Fibroblast of the aortic adventitia (primary cell): ENCODE measurements around the gene PACRG. TPM values are rescaled to one million over a fixed set of nuclear protein-coding genes. Genes with fewer than 3 reads are reported as not detected.
A peak's percentile ranks its signal among the peaks of the same experiment; 100 is the strongest.

Experiments used
- DNase-seq: peaks from one replicate; pipeline ENCODE4 v3.0.0-alpha.2; 2010; ENCODE audit warnings: low read depth
- H3K4me3 ChIP-seq: 2 replicates; pipeline ENCODE4 v1.5.1; 2011; ENCODE audit warnings: low read depth, mild to moderate bottlenecking, control low read depth, low read length, moderate library complexity
- CTCF ChIP-seq: IDR thresholded peaks from 2 replicates; pipeline ENCODE4 v1.5.1; 2011; ENCODE audit warnings: mild to moderate bottlenecking, low read length, control low read depth, inconsistent platforms; ENCODE audit not compliant: insufficient read depth
- total RNA-seq: library from RNA; depleted of rRNA; stranded (reverse); fragments of >200 nt; gene quantifications from 2 replicates; pipeline ENCODE4 v1.2.3, GENCODE V29; 2012; ENCODE audit warnings: low replicate concordance

Gene PACRG
- total RNA-seq, 1 donor, result 0.63 TPM

DNA sequence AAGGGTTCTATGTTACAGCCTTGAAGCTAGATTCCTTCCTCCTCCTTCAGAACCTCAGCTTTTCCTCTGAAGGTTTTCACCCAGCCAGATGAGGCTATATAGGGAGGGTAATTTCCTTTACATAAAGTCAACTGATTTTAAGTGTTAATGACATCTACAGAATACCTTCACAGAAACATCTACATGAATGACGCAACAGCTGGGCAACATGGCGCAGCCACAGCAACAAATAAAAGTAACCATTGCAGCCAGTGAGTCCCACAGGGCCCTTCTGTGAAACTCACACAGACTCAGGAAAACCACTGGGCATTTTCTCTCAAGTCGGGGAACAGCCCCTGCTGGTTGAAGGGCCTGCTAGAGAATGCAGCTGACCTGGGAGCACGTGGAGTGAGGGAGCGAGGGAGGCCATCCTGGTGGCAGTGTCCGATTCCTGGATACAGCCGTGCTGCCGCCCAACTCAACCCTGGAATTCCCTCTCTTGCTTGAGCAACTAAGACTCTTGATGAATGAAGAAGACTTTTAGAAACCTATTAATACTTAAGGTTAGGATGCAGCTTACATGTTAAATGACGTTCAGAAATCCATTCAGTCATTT lies 176.4 kb downstream of the PACRG start:
- TF ChIP-seq CTCF, result no peak
- DNase-seq, result no peak
- H3K4me3 ChIP-seq, result no peak overlapping the region

DNA sequence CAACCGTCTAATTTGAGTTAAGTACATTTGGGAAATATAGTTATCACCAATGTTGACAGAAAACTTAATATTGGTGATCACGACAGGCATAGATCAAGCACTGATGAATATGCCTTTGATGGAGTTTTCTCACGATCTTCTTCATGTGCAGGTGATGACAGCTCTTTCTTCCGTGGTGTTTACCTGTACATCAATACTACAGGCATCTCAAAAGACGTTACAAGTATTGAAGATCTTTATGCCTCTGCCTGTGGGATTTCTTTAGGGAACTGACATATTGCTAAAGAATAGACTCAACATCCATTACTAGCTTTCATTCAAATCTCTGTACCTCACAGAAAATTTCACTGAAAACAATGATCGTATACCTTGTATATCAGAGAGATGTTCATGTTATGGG lies 178.7 kb downstream of the PACRG start:
- no peak overlapping the region for H3K4me3 ChIP-seq
- DNase-seq, result no peak
- TF ChIP-seq CTCF, result no peak

DNA sequence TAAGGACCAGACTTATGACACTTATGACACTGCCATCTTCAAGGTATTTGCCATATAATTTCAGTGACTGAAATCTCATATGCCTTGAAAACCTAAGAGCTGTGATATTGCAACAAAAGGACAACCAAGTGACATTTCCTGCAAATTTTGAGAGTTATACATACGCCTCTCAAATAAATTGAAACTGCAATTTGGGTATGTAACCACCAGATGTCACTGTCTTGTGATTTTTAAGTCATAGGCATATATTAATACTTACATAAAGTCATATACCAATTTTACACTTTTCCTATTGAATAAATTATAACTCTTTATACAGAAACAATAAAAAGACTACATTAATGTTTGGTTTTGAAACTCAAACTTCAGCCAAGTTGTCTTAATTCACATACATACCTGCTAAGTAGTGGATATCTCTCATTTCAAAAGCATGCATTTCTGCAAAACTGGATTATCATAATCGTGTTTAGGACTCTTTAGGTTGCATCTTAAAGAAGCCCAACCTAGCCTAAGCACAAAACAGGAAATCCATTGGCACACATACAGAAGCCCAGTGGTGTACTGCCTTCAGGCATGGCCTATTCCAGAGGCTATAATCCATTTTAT lies 180.2 kb downstream of the PACRG start:
- peak; percentile 37 for TF ChIP-seq CTCF
- H3K4me3 ChIP-seq, result no peak overlapping the region
- peak; percentile 59 for DNase-seq

DNA sequence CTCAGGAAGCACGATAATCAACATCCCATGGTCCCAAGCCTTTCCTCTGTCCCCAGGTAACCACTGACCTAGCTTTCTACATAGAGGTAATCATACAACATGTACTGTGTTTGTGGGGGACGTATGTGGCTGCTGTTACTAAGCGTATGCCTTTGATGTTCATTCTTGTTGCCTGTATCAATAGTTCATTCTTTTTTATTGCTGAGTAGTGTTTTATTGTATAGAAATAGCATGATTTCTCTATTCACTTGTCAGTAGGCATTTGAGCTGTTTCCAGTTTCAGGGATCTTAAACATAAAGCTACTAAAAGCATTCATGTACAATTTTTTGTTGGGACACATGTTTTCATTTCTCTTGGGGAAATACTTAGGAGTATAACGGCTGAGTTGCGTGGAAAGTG lies 185.4 kb downstream of the PACRG start:
- no peak for TF ChIP-seq CTCF
- no peak for DNase-seq
- H3K4me3 ChIP-seq, result no peak overlapping the region

- peak; percentile 39 for DNase-seq
- no peak for TF ChIP-seq CTCF
Measured at GRCh38 chr6:162917506-162917905, 189.7 kb downstream of the PACRG start.

DNA sequence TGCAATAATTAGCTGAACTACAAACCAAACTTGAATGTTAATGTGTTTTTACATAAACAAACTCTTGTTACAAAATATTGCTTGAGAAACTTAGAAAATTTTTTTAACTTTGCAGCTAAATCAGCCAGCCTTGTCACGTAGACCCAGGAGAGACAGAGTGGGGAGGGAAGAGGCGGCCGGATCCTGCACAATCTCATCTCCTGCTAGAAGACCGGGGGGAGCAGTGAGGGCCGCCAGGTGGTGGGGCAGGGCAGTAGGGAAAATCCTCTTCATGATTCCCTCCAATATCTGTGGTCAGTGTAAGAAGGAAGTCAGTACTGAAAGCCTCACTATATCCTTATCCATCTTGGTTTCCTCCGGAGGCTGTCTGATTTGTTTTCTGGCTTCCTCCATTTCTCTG lies 193.3 kb downstream of the PACRG start:
- no peak for DNase-seq
- no peak for TF ChIP-seq CTCF
- no peak overlapping the region for H3K4me3 ChIP-seq

More at GRCh38 chr6:162917506-162917905, 189.7 kb downstream of the PACRG start:
- no peak overlapping the region for H3K4me3 ChIP-seq
